ENCODE results near the gene TECR. TPM values are rescaled to one million over a fixed set of nuclear protein-coding genes. Genes with fewer than 3 reads are reported as not detected.
A peak's percentile ranks its signal among the peaks of the same experiment; 100 is the strongest.
"Not testable (repeated sequence)": the region's sequence is repeated elsewhere in the genome, so short reads cannot be mapped to it uniquely, and the experiment has no call there.

TECR gene
- total RNA-seq, 2 experiments from 2014 or later = 102 to 105 TPM

- Mint-ChIP-seq H3K9me3 (no peaks in the 10 kb centered on the region), H3K4me3 (no peak overlapping the region), H3K27me3 (ENCODE audit: low read depth) (no peaks in the 10 kb centered on the region), H3K4me1 (ENCODE audit: low read depth) (peaks cover 33% of the 10 kb centered on the region), H3K27ac (peak overlapping the region; percentile 44), H3K36me3 (ENCODE audit: low read depth) (peaks cover 3% of the 10 kb centered on the region)
- intact Hi-C loops (cut with micrococcal nuclease) = no loop called here
- CTCF ChIA-PET = interaction anchor here (2.1 kb wide), 1 partner anchor 125 kb away, joined by 5 read pairs; no protein-coding TSS in a partner anchor
- DNase-seq = no peak
Measured at GRCh38 chr19:14559916-14560775, 30.8 kb downstream of the TECR start.

GRCh38 chr19:14560776-14561108 is 31.3 kb downstream of the TECR start:
- H3K27ac Mint-ChIP-seq = peak overlapping the region; percentile 44
- H3K4me3 Mint-ChIP-seq = no peak overlapping the region
- no peaks in the 10 kb centered on the region for H3K27me3 Mint-ChIP-seq (ENCODE audit: low read depth)
- H3K36me3 Mint-ChIP-seq (ENCODE audit: low read depth) = peaks cover 3% of the 10 kb centered on the region
- H3K9me3 Mint-ChIP-seq = no peaks in the 10 kb centered on the region
- intact Hi-C loops (cut with micrococcal nuclease) = no loop called here
- no peak for DNase-seq
- H3K4me1 Mint-ChIP-seq (ENCODE audit: low read depth) = peaks cover 32% of the 10 kb centered on the region
- CTCF ChIA-PET = interaction anchor here (2.1 kb wide), 1 partner anchor 124 kb away, joined by 5 read pairs; no protein-coding TSS in a partner anchor

GRCh38 chr19:14561249-14561648 is 31.9 kb downstream of the TECR start:
- Mint-ChIP-seq H3K27ac (no peak overlapping the region), H3K4me3 (no peak overlapping the region), H3K9me3 (no peaks in the 10 kb centered on the region), H3K4me1 (ENCODE audit: low read depth) (peaks cover 27% of the 10 kb centered on the region), H3K27me3 (ENCODE audit: low read depth) (no peaks in the 10 kb centered on the region), H3K36me3 (ENCODE audit: low read depth) (peaks cover 4% of the 10 kb centered on the region)
- no peak for DNase-seq
- intact Hi-C loops (cut with micrococcal nuclease) = no loop called here
- CTCF ChIA-PET = interaction anchor here (2.1 kb wide), 1 partner anchor 124 kb away, joined by 5 read pairs; no protein-coding TSS in a partner anchor

- Mint-ChIP-seq H3K27me3 (ENCODE audit: low read depth) (no peaks in the 10 kb centered on the region), H3K4me1 (ENCODE audit: low read depth) (peaks cover 21% of the 10 kb centered on the region), H3K36me3 (ENCODE audit: low read depth) (peaks cover 4% of the 10 kb centered on the region), H3K9me3 (no peaks in the 10 kb centered on the region), H3K27ac (no peak overlapping the region), H3K4me3 (no peak overlapping the region)
- CTCF ChIA-PET = interaction anchor here (0.8 to 2.1 kb wide), 2 partner anchors 11 to 123 kb away, joined by 4 to 5 read pairs; no protein-coding TSS in a partner anchor
- no peak for DNase-seq
- intact Hi-C loops (cut with micrococcal nuclease) = no loop called here
Measured at GRCh38 chr19:14561847-14562351, 32.5 kb downstream of the TECR start.

- H3K36me3 Mint-ChIP-seq (ENCODE audit: low read depth) = peaks cover 6% of the 10 kb centered on the region
- DNase-seq = no peak
- intact Hi-C loops (cut with micrococcal nuclease) = no loop called here
- no peaks in the 10 kb centered on the region for H3K27me3 Mint-ChIP-seq (ENCODE audit: low read depth)
- H3K4me3 Mint-ChIP-seq = no peak overlapping the region
- H3K4me1 Mint-ChIP-seq (ENCODE audit: low read depth) = peaks cover 27% of the 10 kb centered on the region
- CTCF ChIA-PET = interaction anchor here (0.5 to 0.8 kb wide), 2 partner anchors 10 to 40 kb away, joined by 4 read pairs; no protein-coding TSS in a partner anchor
- no peaks in the 10 kb centered on the region for H3K9me3 Mint-ChIP-seq
- H3K27ac Mint-ChIP-seq = no peak overlapping the region
Measured at GRCh38 chr19:14562660-14563589, 33.5 kb downstream of the TECR start.

- Mint-ChIP-seq H3K9me3 (no peaks in the 10 kb centered on the region), H3K27ac (no peak overlapping the region), H3K27me3 (ENCODE audit: low read depth) (no peaks in the 10 kb centered on the region), H3K36me3 (ENCODE audit: low read depth) (peaks cover 8% of the 10 kb centered on the region), H3K4me3 (no peak overlapping the region), H3K4me1 (ENCODE audit: low read depth) (peaks cover 28% of the 10 kb centered on the region)
- intact Hi-C loops (cut with micrococcal nuclease) = no loop called here
- DNase-seq = no peak
- CTCF ChIA-PET = interaction anchor here (0.5 kb wide), 1 partner anchor 40 kb away, joined by 4 read pairs; no protein-coding TSS in a partner anchor
Measured at GRCh38 chr19:14563590-14563926, 34.2 kb downstream of the TECR start.

GRCh38 chr19:14563989-14564651 is 34.7 kb downstream of the TECR start:
- DNase-seq = peak; percentile 60
- H3K4me3 Mint-ChIP-seq = no peak overlapping the region
- no peaks in the 10 kb centered on the region for H3K27me3 Mint-ChIP-seq (ENCODE audit: low read depth)
- H3K9me3 Mint-ChIP-seq = no peaks in the 10 kb centered on the region
- peaks cover 31% of the 10 kb centered on the region for H3K4me1 Mint-ChIP-seq (ENCODE audit: low read depth)
- CTCF ChIA-PET = interaction anchor here (0.5 kb wide), 1 partner anchor 39 kb away, joined by 4 read pairs; no protein-coding TSS in a partner anchor
- peaks cover 9% of the 10 kb centered on the region for H3K36me3 Mint-ChIP-seq (ENCODE audit: low read depth)
- H3K27ac Mint-ChIP-seq = peak overlapping the region; percentile 65
- intact Hi-C loops (cut with micrococcal nuclease) = no loop called here

GRCh38 chr19:14564652-14565297 is 35.4 kb downstream of the TECR start:
- CTCF ChIA-PET = interaction anchor here (1.2 kb wide), 1 partner anchor 8 kb away, joined by 3 read pairs; no protein-coding TSS in a partner anchor
- H3K27me3 Mint-ChIP-seq (ENCODE audit: low read depth); H3K36me3 Mint-ChIP-seq (ENCODE audit: low read depth); intact Hi-C loops (cut with micrococcal nuclease); H3K9me3 Mint-ChIP-seq; H3K27ac Mint-ChIP-seq; DNase-seq; H3K4me3 Mint-ChIP-seq: not testable (repeated sequence)
- H3K4me1 Mint-ChIP-seq (ENCODE audit: low read depth) = peaks cover 34% of the 10 kb centered on the region

GRCh38 chr19:14565298-14565679 is 35.9 kb downstream of the TECR start:
- Mint-ChIP-seq H3K4me3 (no peak overlapping the region), H3K27ac (no peak overlapping the region), H3K36me3 (ENCODE audit: low read depth) (peaks cover 9% of the 10 kb centered on the region), H3K4me1 (ENCODE audit: low read depth) (peaks cover 34% of the 10 kb centered on the region), H3K9me3 (no peaks in the 10 kb centered on the region), H3K27me3 (ENCODE audit: low read depth) (no peaks in the 10 kb centered on the region)
- DNase-seq = no peak
- intact Hi-C loops (cut with micrococcal nuclease) = no loop called here
- CTCF ChIA-PET = interaction anchor here (1.2 kb wide), 1 partner anchor 9 kb away, joined by 3 read pairs; no protein-coding TSS in a partner anchor

- intact Hi-C loops (cut with micrococcal nuclease) = no loop called here
- DNase-seq = no peak
- no peak overlapping the region for H3K27ac Mint-ChIP-seq
- H3K4me3 Mint-ChIP-seq = no peak overlapping the region
- H3K4me1 Mint-ChIP-seq (ENCODE audit: low read depth) = peaks cover 36% of the 10 kb centered on the region
- H3K27me3 Mint-ChIP-seq (ENCODE audit: low read depth) = no peaks in the 10 kb centered on the region
- CTCF ChIA-PET = interaction anchor here (1.2 kb wide), 1 partner anchor 9 kb away, joined by 3 read pairs; no protein-coding TSS in a partner anchor
- H3K9me3 Mint-ChIP-seq = no peaks in the 10 kb centered on the region
- peaks cover 9% of the 10 kb centered on the region for H3K36me3 Mint-ChIP-seq (ENCODE audit: low read depth)
Measured at GRCh38 chr19:14565765-14566711, 36.6 kb downstream of the TECR start.
